ENCODE data around the gene EPHA4.

EPHA4 gene

DNA sequence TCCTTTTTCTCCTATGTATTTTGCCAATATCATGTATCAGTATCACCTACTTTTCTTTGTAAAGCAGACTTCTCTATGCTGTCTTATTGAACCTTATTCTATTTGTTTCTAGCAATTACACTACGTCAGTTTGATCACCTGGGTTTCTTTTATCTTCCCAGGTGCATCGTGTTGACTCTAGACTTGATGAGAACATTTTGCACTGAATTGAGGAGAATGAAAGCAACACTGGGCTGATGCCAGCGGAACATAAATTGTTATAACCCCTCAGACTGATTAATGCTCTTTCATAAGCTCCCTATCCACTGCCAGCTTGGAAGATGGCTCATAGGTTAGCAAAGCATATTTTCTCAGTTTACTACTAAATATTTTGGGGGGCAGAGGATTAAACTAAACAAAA, 140.6 kb downstream of the EPHA4 start:
- DNase-seq, result peak; percentile 79

DNA sequence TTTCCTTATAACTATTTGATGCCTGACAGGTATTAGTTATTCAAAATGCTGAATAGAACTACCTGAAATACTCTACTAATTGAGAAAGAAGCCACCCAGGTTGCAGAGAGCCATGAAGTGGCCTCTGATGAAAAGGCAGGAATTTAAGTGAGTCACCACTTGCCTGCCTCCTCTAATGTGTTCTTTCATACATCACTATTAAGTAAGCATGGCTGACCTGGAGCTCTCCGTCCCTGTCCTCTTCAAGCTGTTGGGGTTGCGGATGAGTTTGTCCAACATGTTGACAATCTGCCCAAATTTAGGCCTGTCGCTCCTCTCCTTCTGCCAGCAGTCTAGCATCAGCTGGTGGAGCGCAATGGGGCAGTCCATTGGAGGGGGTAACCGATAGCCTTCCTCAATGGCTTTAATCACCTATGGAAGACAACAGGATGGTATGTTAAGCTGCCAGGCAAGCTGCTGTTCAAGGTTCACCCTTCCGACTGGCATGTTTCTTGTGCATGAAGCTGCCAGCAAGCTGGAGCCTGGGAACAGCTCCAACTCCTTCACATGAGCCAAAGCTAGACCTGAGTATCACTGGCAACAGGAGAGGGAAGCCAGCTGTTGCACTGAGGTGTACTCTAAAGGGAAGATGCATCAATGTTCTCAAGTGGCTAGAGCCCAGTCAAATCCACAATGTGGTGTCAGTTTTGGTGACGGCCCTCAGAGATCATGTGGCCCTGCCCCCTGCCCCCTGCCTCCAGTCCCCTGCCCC, 142.2 kb downstream of the EPHA4 start:
- no peak for DNase-seq

DNA sequence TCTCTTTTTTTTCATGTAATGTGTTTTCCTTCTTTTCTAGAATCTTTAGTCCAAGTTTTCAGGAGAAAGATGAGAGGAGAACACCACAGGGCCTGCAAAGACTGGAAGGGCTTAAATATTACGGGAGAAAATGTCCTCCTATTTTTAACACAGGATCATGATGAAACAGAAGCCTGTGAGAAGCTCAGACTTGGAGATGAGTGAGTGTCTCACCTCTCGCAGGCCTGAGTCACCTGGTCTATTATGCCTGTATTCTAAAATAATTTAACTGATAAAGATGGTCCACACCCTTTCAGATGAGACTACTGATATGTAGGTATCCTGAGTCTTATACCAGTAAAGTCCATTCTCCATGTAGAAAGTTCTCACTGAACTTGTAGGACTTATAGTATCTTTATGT, 143.2 kb downstream of the EPHA4 start:
- DNase-seq, result no peak

DNA sequence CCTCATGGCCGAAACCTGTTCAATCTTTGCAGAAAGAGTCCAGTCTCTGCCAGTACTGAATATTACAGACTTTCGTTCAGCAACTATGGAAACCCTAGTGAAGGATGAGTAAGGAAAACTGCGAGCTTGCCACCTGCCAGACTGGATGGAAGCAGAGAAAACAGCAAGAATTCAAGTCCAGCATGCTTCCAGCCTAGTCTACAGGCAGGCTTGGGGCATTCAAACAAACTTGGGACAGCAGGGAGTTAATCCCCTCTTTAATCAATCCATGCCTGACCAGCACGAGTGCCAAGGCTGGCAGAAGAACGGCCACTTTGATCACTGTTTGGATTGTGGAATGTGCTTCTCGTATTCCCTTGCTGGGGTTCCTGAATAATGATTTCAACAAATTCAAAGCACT, 145.2 kb downstream of the EPHA4 start:
- DNase-seq, result no peak

DNA sequence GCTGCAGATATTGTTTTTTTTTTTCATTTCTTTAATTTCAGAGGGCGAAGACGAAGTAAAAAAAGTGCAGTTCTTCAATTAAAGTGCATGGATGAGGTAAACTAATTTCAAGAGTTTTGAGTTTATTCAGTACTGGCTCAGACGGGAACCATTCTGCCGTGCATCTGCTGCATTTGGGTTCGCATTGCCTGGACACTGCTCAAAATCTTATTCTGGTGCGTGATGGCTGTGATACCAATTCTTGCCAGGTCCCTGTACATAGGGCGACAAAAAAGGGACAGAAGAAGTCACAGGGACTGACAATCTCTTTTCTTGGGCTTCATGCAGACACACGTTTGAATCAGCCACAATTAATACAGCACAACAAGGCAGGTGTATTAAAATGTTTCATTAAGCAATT, 146.2 kb downstream of the EPHA4 start:
- DNase-seq, result no peak

DNA sequence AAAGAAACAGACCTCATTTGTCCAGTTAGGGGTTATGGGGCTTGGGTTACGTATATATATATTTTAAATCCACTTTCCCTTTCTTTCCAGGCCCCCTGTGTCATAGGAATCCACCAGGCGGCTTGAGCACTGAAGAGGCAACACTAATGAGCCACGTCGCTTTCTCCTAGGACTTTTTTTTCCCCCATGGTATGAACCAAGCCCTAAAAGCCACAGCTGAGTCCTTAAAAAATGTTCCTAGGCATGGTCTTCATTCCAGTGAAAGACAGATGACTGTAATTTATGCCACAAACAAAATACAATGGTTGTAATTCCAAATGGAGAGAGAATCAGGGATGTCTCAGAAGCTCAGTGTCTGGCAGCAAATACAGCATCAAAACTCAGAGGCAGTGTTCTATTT, 146.8 kb downstream of the EPHA4 start:
- no peak for DNase-seq

DNA sequence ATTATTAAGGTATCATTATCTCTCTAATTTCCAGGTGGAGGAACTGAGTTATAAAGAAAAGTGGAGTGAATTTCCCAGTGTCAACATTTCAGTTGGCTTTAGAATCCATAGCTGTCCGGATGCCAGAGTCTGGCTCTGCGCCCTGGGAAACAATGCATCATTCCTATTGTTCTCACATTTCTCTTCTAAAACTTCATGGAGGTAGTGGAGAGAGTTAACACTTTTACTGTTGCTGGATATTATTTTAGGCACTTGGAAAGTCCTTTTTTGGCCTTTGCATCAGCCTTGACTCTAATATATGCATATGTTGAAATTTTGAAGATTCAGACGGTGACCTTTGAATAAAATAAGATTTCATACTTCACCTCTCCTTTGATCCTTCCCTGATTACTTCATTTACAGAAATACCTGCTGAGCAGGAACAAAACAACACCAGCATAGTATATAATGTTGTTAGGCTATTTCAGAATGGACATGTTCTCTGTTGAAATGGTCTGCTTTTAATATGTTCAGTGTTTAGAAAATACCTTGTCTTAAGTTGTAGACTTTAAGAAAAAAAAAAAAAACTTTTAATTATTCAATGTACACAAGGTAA, 148.8 kb downstream of the EPHA4 start:
- no peak for DNase-seq

DNA sequence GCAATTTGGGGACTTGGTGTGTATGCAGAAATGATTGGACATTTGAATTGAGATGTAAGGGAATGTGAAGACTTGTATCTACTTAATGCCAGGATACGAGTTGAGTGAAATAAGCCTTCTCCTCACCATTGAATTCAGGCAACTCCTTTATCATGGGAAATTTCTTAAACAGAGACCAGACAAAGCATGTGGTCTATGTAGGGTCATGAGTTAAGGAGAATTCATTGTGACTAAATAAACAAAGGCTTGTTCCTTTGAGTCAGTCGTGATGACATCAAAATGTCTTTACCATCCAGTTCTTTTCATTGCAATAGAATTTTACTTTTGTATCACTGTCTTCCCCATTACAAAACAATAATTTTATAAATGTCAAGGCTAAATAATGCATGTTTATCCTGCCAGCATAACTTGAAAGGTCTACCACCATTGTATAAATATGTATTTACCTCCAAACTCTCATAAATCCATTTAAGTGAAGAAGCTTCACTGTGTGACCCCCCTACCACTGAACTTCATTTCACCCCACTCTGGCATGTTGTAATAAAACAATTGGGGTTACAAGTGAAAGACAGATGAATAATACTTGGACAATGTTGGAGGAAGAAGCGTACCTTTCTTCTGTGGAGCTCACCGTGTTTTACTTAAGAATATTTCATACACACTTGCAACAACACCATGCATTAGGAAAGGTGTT, 149.4 kb downstream of the EPHA4 start:
- DNase-seq, result no peak

DNA sequence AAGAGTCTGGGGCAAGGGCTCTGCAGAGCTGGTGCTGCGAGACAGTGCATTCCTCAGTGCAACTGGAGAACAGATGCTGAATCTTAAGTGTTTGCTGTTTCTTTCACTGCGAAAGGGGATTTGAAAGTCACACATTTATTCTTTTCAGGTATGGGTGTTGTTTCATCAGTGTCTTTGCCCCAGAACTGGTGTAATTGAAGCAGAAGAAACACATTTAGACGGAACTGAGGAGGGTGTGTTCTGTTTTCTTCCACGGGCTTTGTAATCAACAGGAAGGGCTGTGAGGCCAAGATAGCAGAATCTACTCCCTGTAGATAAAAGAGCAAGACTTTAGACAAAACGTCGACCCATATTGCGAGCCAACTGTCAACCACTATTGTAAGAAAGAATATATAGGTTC, 151.9 kb downstream of the EPHA4 start:
- no peak for DNase-seq

DNA sequence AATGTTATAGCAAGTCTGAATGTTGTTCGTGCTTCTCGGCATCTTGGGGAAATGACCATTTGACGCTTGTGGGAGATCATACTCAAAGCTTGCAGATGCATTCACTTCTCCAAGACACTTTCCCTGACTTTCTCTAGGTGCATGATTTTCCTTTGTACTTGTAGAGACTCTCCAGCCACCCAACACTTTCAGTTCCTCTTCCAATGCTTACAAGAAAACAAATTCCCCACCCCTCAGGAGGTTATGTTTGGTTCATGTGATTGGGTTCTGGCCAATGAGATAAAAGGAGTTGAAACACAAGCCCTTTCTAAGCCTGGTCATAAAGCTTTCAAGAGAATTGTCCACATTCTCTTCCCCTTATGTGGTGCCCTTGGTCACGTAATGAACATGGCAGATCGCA, 156.3 kb downstream of the EPHA4 start:
- no peak for DNase-seq

DNA sequence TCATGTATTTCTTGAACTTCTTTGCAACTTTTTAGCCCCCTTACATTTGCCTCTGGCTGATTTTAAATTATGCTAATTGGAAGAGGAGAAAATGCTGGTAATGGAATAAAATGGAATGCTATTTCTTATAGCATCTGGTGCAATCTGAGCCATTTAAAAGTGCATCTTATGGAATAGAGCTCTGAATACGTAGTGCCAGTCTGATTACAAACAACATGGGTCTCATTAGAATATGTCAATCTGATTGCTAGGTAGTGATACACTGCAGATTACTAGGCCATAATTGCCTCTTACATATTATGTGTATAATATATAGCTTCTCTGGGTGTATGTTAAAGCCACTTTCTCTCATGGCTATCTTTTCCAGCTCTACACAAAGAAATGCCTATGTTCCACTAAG, 159.1 kb downstream of the EPHA4 start:
- DNase-seq, result no peak

DNA sequence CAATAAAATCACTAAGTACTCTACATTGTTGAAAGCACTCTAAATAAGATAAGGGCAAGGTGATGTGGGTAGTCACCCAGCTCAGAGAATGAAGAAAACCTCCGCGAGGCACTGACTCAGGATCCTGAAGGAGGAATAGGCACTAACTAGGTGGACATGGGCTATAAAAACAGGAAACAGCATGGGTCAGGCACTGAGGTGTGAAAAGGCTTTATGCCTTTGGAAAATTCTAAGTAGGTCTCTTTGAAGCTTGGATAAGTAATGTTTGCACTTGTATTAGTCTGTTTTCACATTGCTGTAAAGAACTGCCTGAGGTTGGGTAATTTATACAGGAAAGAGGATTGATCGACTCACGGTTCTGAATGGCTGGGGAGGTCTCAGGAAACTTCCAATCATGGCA, 161.6 kb downstream of the EPHA4 start:
- no peak for DNase-seq

DNA sequence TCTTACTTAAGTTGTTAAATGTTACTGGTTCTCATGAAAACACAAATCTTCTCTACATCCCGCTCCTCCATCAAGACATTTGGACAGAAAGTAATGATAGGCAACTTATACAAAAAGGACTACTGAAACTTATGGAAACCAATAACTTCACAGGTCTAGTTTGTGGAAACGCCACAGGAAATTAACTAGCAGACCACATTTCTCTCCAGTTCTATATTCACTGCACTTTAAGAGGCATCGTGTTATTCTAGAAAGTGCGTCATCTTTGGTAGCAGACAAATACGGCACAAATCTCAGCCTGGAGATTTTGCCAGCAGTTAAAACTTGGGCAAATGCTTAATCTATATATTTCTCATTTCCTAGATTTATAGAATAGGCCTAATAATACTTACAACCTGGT, 164.3 kb downstream of the EPHA4 start:
- no peak for DNase-seq

DNA sequence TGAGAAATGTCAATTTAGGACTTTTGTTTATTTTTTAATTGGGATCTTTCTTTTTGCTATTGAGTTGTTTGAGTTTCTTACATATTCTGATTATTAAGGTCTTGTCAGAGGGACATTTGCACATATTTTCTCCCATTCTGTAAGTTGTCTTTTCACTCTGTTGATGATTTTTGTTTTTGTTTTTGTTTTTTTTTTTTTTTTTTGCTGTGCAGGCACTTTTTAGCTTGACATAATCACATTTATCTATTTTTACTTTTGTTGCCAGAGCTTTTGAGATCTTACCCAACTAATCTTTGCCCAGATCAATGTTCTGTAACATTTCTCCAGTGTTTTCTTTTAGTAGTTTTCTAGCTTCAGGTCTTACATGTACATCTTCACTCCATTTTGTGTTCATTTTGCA, 166.6 kb downstream of the EPHA4 start:
- DNase-seq, result no peak

DNA sequence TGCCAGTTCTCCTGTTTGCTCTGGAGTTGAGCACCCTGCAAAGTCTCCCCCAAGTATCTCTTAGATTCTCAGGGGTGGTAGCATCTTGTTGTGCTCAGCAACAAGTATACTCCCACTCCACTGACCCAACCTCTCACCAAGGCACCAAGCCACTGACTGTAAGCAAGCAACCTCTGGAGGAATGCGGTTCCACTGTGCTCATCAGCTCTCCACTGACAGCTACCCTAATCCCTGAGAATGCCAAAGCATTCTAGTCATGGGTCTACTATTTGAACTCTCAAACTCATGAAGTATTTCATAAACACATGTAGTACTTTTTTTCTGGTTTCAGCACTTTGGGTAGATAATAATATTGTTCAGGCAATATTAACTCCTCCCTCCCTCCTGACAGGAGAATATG, 170.0 kb downstream of the EPHA4 start:
- no peak for DNase-seq

DNA sequence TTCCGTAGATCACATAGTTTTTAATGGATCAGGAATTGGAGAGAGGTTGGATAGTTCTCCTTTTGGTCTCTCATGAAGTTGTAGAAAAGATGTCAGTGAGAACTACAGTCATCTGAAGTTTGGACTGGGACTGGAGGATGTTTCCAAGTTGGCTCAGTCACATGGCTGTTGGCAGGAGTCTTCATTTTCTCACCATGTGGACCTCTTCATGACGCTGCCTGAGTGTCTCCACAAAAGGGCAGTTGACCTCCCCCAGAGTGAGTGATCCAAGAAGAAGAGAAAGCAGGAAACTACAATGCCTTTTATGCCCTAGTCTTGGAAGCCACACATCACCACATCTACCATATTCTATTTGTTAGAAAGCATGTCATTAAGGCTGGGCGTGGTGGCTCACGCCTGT, 171.7 kb downstream of the EPHA4 start:
- DNase-seq, result no peak

DNA sequence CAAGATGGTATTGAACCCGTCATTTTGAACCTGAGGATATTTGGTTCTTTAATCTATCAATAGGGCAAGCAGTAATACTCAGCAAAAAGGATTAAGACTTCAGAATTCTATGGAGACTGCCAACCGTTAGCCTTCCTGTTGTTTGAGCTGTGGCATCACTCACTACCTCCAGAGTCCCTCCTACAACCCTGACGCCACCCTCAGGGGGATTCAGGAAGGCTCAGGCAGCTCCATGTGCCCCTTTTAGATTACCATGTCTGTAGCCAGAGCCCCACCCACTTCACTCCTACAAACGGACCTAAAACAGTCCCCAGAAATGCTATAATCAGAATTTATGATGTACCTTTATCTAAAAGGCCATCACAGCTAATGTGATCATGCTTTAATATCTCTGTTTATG, 172.9 kb downstream of the EPHA4 start:
- DNase-seq, result no peak

DNA sequence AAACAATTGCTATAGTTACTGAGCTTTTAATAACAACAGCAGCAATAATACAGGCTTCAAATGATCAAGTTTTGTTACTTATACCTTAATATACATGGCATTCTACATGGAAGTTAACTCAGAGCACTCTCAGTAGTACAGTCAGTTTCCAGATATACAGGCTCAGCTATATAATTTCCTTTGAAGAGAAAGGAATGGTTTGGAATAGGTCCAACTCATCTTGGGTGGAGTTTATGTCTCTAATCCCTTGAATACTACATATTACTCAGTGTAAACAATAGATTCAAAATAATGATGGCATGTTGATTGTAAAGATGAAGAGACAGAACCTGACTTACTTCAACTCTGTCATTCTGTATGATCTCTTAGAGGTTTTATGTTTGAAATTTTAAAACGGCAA, 174.9 kb downstream of the EPHA4 start:
- no peak for DNase-seq

DNA sequence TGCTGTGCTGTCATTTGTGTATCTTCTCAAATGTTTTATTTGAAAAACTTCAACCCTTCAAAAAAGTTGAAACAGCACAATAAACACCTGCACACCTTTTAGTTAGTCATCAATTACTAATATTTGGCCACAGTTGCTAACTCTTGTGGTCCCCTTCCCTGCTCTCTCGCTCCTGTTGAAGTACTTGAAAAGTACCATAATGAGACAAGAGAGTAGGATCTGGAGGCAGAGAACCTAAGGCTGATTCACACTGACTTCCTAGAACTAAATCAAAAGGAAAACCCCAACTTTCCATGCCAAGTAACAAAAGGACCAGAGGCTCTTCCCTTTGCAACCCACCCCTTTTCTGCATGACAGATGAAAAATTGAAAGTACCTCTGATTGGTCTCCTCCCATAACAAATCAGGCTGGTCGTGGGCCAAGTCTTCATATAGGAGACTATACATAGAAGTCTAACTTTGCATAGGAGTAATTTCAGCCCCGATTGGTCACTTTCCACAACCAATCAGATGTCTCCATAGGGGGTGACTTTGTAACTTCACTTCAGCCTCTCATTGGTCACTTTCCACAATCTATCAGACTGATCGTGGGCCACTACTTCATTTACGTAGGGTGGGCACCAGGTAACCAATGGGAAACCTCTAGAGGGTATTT, 179.7 kb downstream of the EPHA4 start:
- DNase-seq, result no peak

DNA sequence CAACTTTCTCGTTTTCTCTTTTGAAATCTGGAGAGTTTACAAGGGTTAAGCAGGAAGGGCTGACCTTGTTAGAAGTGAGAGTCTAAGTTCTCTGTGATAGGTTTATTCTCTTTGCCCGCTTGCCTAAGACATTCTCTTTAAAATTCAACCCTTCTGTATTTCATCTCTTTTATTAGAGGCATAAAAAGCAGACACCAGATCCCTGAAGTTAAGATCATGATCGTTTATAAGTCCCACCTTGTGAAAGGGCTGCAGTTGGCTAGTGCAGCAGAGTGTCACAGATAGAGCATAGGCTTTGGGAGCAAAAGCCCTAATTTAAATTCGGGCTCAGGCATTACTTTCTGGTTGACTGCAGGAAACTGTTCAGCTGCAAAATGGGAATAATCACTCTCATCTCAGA, 181.2 kb downstream of the EPHA4 start:
- no peak for DNase-seq

DNA sequence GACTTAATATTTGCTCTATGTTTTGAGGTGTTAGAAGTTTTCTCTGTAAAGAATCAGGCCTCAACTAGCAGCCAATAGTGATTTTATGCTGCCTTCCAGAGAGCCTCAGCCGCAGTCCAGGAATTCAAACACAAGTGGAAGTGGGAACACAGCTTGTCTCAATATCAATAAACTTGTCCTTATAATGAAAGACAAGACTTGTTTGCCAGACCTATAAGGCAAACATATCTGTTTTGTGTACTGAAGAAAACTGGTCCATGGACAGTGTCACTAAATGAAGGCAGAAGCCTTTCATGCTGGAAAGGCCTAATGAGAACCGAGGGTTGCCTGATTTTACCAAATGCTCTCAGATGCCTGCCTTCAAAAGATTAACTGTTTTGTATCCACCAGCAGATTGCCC, 182.2 kb downstream of the EPHA4 start:
- DNase-seq, result no peak

DNA sequence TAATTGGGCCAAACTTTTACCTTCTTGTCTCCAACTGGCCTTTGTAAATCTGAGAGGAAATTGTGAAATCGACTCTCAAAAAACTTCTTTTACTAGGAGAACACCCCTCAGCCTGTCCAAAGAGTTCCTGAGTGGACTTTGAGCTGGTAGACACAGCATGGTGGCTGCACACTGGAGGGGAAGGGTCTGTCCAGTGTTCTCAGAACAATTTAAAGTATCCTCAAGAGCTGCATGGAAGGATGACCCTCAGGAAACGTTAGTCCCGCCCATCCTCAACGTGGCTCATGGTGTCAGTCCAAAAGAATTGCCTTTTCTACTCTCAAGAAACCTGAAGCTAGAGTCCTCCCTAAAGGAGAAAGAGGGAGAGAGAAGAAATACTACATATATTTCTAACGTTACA, 182.7 kb downstream of the EPHA4 start:
- no peak for DNase-seq

DNA sequence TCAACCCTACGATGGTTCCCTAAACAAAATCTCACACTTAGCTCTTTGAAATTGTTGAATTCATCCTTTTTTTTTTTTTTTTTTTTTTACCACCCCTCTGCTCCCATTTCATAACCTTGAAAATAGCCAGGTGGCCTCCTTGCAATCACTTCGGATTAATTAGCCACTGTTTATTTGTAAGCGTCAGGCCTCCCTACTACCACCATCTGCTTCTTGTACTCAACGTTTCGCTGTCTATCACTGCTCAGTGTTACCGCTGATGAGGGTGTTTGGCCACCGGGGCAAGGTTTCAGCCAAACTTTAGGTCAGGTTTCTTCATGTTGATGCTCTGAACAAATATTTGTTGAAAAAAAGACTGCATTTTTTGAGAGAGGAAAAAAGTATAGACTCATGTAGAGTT, 183.2 kb downstream of the EPHA4 start:
- no peak for DNase-seq

DNA sequence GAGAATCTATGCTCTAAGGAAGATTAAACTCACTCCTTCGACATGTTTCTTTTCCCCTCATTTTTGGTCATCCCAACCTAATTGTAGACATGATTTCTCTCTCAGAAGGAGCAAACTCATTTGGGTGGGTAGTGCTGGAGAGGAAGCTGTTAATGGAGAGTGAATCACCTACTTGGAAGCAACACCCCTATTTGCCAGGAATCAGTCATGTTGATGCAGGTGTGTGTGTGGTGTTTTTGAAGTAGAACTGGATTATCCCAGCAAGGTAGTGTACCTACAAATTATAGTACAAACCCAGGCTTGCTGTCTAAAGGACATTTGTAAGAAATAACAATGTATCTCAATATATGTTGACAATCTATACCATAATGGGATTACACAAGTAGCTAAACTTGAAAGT, 186.4 kb downstream of the EPHA4 start:
- no peak for DNase-seq

Measured in NCI-H1436 (cell line).